Coronary artery (tissue), 2 donors: Measurements from ENCODE around the gene CHD5.

ENCODE experiments used
- DNase-seq: peaks from one replicate; pipeline ENCODE4 v3.0.0-alpha.2; 2017; ENCODE audit warnings: low spot score
- H3K27ac ChIP-seq, 2 donors: fragments of 200-600 bp; sonication (generic); one replicate each; pipeline ENCODE4 v1.5.1; 2016 to 2019
- H3K4me3 ChIP-seq: fragments of 200-600 bp; sonication (generic); 2 replicates; pipeline ENCODE4 v1.5.1; 2016; ENCODE audit warnings: mild to moderate bottlenecking, moderate library complexity
- CTCF ChIP-seq: fragments of 200-600 bp; sonication (generic); IDR thresholded peaks from one replicate; pipeline ENCODE4 v1.5.1; 2019; ENCODE audit warnings: antibody characterized with exemption

The CHD5 gene

GRCh38 chr1:6179564-6180175 is 451 bp downstream of the CHD5 start:
- Histone ChIP-seq H3K27ac (peak overlapping the region in 1 of 2 donors; percentile 70), H3K4me3 (peak overlapping the region; percentile 77)
- no peak for DNase-seq
- no peak for TF ChIP-seq CTCF

- no peak for DNase-seq
- H3K27ac ChIP-seq = peak overlapping the region in 1 of 2 donors; percentile 70
- peak overlapping the region; percentile 77 for H3K4me3 ChIP-seq
- no peak for TF ChIP-seq CTCF
These were observed 1.2 kb downstream of the CHD5 start for GRCh38 chr1:6178751-6179563.

DNA sequence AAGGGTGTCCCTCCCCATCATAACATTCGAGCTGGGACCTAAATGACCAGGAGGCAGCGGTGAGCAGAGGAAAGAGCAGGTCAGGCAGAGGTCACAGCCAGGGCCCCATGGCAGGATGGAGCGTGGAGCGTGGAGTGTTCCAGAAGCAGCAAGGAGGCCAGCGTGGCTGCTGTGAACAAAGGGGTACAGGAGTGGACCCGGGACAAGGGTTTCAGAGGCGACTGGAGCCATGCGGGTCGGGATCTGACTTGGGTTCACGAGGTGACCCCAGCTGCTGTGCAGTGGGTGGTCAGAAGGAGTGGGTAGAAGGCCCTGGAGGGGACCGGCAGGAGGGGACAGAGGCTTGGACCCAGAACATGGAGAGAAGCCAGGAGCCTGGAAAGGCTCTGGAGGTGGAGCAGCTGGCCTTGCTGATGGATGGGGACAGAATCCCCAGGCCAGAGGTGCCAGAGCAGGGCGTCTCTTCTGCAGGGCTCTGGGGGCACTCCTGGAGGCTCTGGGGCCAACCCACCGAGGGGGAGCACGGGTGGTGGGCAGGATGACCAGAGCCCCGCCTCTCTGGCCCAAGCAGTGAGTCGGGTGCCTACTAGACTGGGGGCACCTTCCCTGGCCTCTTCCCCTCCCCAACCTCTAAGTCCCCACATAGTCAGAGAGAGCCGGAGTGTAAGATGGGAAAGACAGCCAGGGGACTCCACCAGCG is 2.3 kb downstream of the CHD5 start:
- Histone ChIP-seq H3K4me3 (no peak overlapping the region), H3K27ac (no peak overlapping the region)
- no peak for TF ChIP-seq CTCF
- DNase-seq = no peak

DNA sequence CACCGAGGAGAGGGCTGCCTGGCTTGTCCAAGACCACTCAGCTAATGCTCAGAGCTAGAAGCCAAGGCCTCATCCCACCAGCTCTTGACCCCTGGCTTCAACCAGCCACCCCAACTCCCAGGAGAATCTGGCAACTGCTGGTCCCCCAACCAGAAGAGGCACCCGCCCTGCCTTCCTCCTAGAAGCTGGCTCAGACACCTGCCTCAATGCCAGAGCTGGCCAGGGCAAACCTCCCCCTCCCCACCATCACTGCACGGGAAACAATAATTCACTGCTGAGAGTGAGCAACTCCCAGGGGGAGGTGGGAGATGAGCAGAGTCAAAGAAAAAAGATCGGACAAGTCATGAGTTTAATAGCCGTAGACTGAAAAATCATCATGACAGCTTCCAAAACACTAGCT is 3.3 kb downstream of the CHD5 start:
- DNase-seq = no peak
- Histone ChIP-seq H3K4me3 (no peak overlapping the region), H3K27ac (no peak overlapping the region)
- TF ChIP-seq CTCF = no peak

DNA sequence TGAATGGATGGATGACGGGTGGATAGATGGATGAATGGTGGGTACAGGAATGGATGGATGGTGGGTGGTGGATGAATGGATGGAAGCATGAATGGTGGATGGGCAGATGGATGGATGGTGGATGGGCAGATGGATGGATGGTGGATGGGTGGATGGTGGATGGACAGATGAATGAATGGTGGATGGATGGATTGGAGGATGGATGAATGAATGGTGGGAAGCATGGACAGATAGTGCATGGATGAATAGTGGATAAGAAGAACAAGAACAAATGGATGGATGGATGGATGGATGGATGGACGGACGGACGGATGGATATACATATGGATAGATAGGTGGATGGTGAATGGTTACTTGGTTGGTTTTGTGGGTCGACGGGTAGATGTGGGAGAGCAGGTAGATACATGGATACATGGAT is 4.7 kb downstream of the CHD5 start:
- no peak overlapping the region for H3K27ac ChIP-seq
- TF ChIP-seq CTCF = no peak
- H3K4me3 ChIP-seq = no peak overlapping the region
- DNase-seq = no peak

DNA sequence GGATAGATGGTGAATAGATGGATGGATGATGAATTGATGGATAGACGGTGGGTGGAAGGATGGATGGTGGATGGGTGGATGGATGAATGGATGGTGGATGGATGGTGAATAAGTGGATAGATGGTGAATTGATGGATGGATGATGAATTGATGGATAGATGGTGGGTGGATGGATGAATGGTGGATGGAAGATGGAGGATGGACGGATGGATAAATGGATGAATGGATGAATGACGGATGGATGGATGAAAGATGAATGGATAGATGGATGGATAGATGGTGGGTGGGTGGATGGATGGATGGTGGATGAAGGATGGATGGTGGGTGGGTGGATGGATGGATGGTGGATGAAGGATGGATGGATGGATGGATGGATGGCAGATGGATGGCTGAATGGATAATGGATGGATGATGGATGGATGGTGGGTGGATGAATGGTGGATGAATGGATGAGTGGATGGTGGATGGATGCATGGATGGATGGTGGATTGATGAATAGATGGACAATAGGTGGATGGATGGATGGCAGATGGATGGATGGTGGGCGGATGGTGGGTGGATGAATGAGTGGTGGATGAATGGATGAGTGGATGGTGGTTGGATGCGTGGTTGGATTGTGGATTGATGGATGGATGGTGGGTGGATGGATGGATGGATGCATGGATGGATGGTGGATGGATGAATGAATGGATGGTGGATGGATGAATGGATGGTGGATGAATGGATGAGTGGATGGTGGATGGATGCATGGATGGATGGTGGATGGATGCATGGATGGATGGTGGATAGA is 5.3 kb downstream of the CHD5 start:
- Histone ChIP-seq H3K4me3 (no peak overlapping the region), H3K27ac (no peak overlapping the region)
- TF ChIP-seq CTCF = no peak
- DNase-seq = no peak
